PC-9 (cell line): ENCODE data around the gene JDP2.

Source experiments
- CTCF ChIP-seq: fragments of 200-600 bp; sonication (generic); conservative IDR thresholded peaks from 2 replicates; pipeline ENCODE4 v1.6.1; 2017; ENCODE audit warnings: mixed run types, antibody characterized with exemption, mild to moderate bottlenecking, moderate library complexity
- EZH2 ChIP-seq: fragments of 200-600 bp; sonication (generic); IDR thresholded peaks from 2 replicates; pipeline ENCODE4 v1.8.0; 2017; ENCODE audit warnings: antibody characterized with exemption, low read depth

- TF ChIP-seq CTCF: no peak
- TF ChIP-seq EZH2: no peak
Measured at GRCh38 chr14:75424496-75424895, 3.3 kb upstream of the JDP2 start.
